ENCODE results near the gene UBA7. TPM values are rescaled to one million over a fixed set of nuclear protein-coding genes. Genes with fewer than 3 reads are reported as not detected.
A peak's percentile ranks its signal among the peaks of the same experiment; 100 is the strongest.

UBA7 gene
- total RNA-seq, 1 experiment from 2014 or later, result 1.2 TPM

- no peak; the same call in 1 of the 2 replicates for TF ChIP-seq ZBTB43 (CRISPR knock-in tag; IDR thresholded peaks at IDR 0.05)
- TF ChIP-seq GTF2I (CRISPR knock-in tag; conservative IDR thresholded peaks at IDR 0.05), result no peak
- peak; percentile 94 for TF ChIP-seq SP1 (CRISPR knock-in tag; conservative IDR thresholded peaks at IDR 0.05)
- no peak for TF ChIP-seq RORB (CRISPR knock-in tag; IDR thresholded peaks at IDR 0.05)
- TF ChIP-seq, protein P1, sequence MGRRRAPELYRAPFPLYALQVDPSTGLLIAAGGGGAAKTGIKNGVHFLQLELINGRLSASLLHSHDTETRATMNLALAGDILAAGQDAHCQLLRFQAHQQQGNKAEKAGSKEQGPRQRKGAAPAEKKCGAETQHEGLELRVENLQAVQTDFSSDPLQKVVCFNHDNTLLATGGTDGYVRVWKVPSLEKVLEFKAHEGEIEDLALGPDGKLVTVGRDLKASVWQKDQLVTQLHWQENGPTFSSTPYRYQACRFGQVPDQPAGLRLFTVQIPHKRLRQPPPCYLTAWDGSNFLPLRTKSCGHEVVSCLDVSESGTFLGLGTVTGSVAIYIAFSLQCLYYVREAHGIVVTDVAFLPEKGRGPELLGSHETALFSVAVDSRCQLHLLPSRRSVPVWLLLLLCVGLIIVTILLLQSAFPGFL (CRISPR knock-in tag; IDR thresholded peaks at IDR 0.05; ENCODE audit: borderline replicate concordance), result no peak
- TF ChIP-seq CREB1 (CRISPR knock-in tag; IDR thresholded peaks at IDR 0.05), result no peak
- TF ChIP-seq ZNF416 (CRISPR knock-in tag; IDR thresholded peaks at IDR 0.05), result no peak
- no peak for TF ChIP-seq ZNF232 (CRISPR knock-in tag; IDR thresholded peaks at IDR 0.05)
- TF ChIP-seq, protein P2, sequence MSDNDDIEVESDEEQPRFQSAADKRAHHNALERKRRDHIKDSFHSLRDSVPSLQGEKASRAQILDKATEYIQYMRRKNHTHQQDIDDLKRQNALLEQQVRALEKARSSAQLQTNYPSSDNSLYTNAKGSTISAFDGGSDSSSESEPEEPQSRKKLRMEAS (CRISPR knock-in tag; IDR thresholded peaks at IDR 0.05), result peak; percentile 93
- TF ChIP-seq SMAD3 (CRISPR knock-in tag; IDR thresholded peaks at IDR 0.05; ENCODE audit: borderline replicate concordance), result peak; percentile 70; the same call in 1 of the 2 replicates
- no peak for TF ChIP-seq TEAD4 (CRISPR knock-in tag; IDR thresholded peaks at IDR 0.05)
- TF ChIP-seq JUN (CRISPR knock-in tag; IDR thresholded peaks at IDR 0.05), result no peak
- TF ChIP-seq CBFB (CRISPR knock-in tag; IDR thresholded peaks at IDR 0.05; ENCODE audit: low read depth), result 0 out of 2 replicates have a peak, but pooled peaks have one; percentile 41
Measured at GRCh38 chr3:49856181-49857005, 42.6 kb upstream of the UBA7 start, which contains the start of gene TRAIP (continued).

GRCh38 chr3:49855662-49856061 is 41.9 kb upstream of the UBA7 start:
- POLR2A ChIA-PET, result interaction anchor here (0.7 kb wide), 1 partner anchor 406 kb away, joined by 3 read pairs; no protein-coding TSS in a partner anchor
- TF ChIP-seq, protein P3, sequence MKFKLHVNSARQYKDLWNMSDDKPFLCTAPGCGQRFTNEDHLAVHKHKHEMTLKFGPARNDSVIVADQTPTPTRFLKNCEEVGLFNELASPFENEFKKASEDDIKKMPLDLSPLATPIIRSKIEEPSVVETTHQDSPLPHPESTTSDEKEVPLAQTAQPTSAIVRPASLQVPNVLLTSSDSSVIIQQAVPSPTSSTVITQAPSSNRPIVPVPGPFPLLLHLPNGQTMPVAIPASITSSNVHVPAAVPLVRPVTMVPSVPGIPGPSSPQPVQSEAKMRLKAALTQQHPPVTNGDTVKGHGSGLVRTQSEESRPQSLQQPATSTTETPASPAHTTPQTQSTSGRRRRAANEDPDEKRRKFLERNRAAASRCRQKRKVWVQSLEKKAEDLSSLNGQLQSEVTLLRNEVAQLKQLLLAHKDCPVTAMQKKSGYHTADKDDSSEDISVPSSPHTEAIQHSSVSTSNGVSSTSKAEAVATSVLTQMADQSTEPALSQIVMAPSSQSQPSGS (CRISPR knock-in tag; IDR thresholded peaks at IDR 0.05; ENCODE audit: borderline replicate concordance, low read depth), result no peak
- no peak for TF ChIP-seq SP1 (CRISPR knock-in tag; conservative IDR thresholded peaks at IDR 0.05)
- no peak for TF ChIP-seq IRF2 (CRISPR knock-in tag; IDR thresholded peaks at IDR 0.05; ENCODE audit: borderline replicate concordance, low read depth)
- TF ChIP-seq, protein P4, sequence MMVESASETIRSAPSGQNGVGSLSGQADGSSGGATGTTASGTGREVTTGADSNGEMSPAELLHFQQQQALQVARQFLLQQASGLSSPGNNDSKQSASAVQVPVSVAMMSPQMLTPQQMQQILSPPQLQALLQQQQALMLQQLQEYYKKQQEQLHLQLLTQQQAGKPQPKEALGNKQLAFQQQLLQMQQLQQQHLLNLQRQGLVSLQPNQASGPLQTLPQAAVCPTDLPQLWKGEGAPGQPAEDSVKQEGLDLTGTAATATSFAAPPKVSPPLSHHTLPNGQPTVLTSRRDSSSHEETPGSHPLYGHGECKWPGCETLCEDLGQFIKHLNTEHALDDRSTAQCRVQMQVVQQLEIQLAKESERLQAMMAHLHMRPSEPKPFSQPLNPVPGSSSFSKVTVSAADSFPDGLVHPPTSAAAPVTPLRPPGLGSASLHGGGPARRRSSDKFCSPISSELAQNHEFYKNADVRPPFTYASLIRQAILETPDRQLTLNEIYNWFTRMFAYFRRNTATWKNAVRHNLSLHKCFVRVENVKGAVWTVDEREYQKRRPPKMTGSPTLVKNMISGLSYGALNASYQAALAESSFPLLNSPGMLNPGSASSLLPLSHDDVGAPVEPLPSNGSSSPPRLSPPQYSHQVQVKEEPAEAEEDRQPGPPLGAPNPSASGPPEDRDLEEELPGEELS (CRISPR knock-in tag; IDR thresholded peaks at IDR 0.05), result no peak
- no peak for TF ChIP-seq TCF7 (CRISPR knock-in tag; IDR thresholded peaks at IDR 0.05; ENCODE audit: low read depth)
- no peak for TF ChIP-seq OVOL2 (CRISPR knock-in tag; IDR thresholded peaks at IDR 0.05; ENCODE audit: borderline replicate concordance)
- TF ChIP-seq NFE2L1 (CRISPR knock-in tag; IDR thresholded peaks at IDR 0.05), result no peak
- no peak for TF ChIP-seq SOX15 (CRISPR knock-in tag; IDR thresholded peaks at IDR 0.05)
- no peak for TF ChIP-seq NR2C2 (CRISPR knock-in tag; IDR thresholded peaks at IDR 0.05)
- TF ChIP-seq, protein P5, sequence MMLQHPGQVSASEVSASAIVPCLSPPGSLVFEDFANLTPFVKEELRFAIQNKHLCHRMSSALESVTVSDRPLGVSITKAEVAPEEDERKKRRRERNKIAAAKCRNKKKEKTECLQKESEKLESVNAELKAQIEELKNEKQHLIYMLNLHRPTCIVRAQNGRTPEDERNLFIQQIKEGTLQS (CRISPR knock-in tag; conservative IDR thresholded peaks at IDR 0.05), result no peak
- no peak for TF ChIP-seq USF1 (CRISPR knock-in tag; IDR thresholded peaks at IDR 0.05)
- TF ChIP-seq CREB1 (CRISPR knock-in tag; IDR thresholded peaks at IDR 0.05), result no peak
- TF ChIP-seq ZNF425 (CRISPR knock-in tag; conservative IDR thresholded peaks at IDR 0.05), result no peak
- TF ChIP-seq NR3C1 (CRISPR knock-in tag; conservative IDR thresholded peaks at IDR 0.05; ENCODE audit: low read depth), result no peak
- no peak for TF ChIP-seq ZBTB43 (CRISPR knock-in tag; IDR thresholded peaks at IDR 0.05)

More at GRCh38 chr3:49855662-49856061, 41.9 kb upstream of the UBA7 start:
- Mint-ChIP-seq H3K36me3 (peaks cover 9% of the 10 kb centered on the region), H3K27ac (peak overlapping the region; percentile 86; the same call in 1 of the 2 replicates), H3K4me3 (peak overlapping the region; percentile 97), H3K27me3 (ENCODE audit: low read depth) (no peaks in the 10 kb centered on the region), H3K4me1 (peaks cover 11% of the 10 kb centered on the region), H3K9me3 (no peaks in the 10 kb centered on the region)
- CTCF ChIA-PET, result interaction anchor here (0.9 to 1.6 kb wide), 5 partner anchors 14 to 265 kb away, joined by 3 to 6 read pairs (median 4); partner anchors contain the start of gene INKA1
- DNase-seq (ENCODE audit: low spot score) (no peak), ATAC-seq (no peak)
